ENCODE measurements around the gene ATOH8. TPM values are rescaled to one million over a fixed set of nuclear protein-coding genes. Genes with fewer than 3 reads are reported as not detected.
A peak's percentile ranks its signal among the peaks of the same experiment; 100 is the strongest.

The ATOH8 gene
- total and polyA plus RNA-seq, 2 donors (not counting 3 experiments of a cell fraction or from before 2014, with no cell fraction given) = 10.3 to 12.8 TPM

DNA sequence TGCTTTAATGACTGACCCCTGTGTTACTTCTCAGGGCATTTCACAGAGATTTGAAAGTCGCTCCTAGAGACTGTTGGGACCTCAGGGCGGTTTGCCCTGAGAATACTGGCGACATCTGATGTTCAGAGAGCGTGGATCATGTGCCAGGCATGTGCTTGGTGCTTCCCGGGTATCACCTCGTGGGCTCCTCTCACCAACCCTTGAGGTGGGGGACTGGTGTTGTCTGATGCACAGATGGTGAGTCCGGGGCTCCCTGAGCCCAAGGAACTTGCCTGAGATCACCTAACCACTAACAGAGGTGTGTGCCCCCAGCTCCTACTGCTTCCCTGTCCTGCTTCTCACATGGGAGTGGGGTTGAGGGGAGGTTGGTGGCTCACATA lies 16.2 kb downstream of the ATOH8 start:
- Histone ChIP-seq H3K4me3 (replicated peaks in 1 of 3; ENCODE audit: insufficient read depth in 1 of 3, low read depth in 1 of 3, low read length in 3 of 3) (no peak overlapping the region), H3K9me1 (replicated peaks; ENCODE audit: control insufficient read depth, extremely low read depth, insufficient read depth, low read length) (no peaks in the 10 kb centered on the region), H3K27me3 (ENCODE audit: control insufficient read depth in 2 of 2, insufficient read depth in 2 of 2, low read length in 2 of 2) (no peaks in the 10 kb centered on the region), H2AFZ (ENCODE audit: low read depth, low read length) (no peak overlapping the region), H3K9ac (replicated peaks; ENCODE audit: extremely low read depth, insufficient read depth, low read length) (no peak overlapping the region), H3K79me2 (ENCODE audit: control insufficient read depth, insufficient read depth, low read length) (no peaks in the 10 kb centered on the region), H3K36me3 (ENCODE audit: control insufficient read depth in 2 of 2, extremely low read depth in 1 of 2, insufficient read depth in 2 of 2, low read length in 2 of 2) (no peaks in the 10 kb centered on the region), H3K9me3 (replicated peaks; ENCODE audit: control insufficient read depth, insufficient read depth, low read length) (no peaks in the 10 kb centered on the region), H3K4me1 (ENCODE audit: control insufficient read depth, extremely low read depth, insufficient read depth, low read length) (peaks cover 60% of the 10 kb centered on the region), H3K4me2 (ENCODE audit: insufficient read depth, low read length) (no peak overlapping the region), H4K20me1 (replicated peaks; ENCODE audit: control insufficient read depth, extremely low read depth, insufficient read depth, low read length) (no peaks in the 10 kb centered on the region), H3K27ac (ENCODE audit: insufficient read depth, low read depth, low read length) (peak overlapping the region; percentile 5)
- FAIRE-seq (no peak), DNase-seq (ENCODE audit: low read depth, low spot score) (no peak)
- TF ChIP-seq FOS (IDR thresholded peaks at IDR 0.05; ENCODE audit: borderline replicate concordance, insufficient read depth, low read length) (no peak), JUN (IDR thresholded peaks at IDR 0.05; ENCODE audit: borderline replicate concordance, insufficient read depth, insufficient read length, low read depth) (no peak), MYC (IDR thresholded peaks at IDR 0.05; ENCODE audit: low read depth, low read length) (no peak), POLR2A (IDR thresholded peaks at IDR 0.05; ENCODE audit: low read depth, low read length) (no peak), GATA2 (IDR thresholded peaks at IDR 0.05; ENCODE audit: insufficient read depth, insufficient read length, low read depth, low read length) (no peak), EZH2 (IDR thresholded peaks at IDR 0.05; ENCODE audit: borderline replicate concordance, low read depth, low read length, severe bottlenecking) (no peak), POLR2AphosphoS5 (IDR thresholded peaks at IDR 0.05; ENCODE audit: insufficient read depth, low read depth, low read length) (no peak)
- TF ChIP-seq, protein P1, sequence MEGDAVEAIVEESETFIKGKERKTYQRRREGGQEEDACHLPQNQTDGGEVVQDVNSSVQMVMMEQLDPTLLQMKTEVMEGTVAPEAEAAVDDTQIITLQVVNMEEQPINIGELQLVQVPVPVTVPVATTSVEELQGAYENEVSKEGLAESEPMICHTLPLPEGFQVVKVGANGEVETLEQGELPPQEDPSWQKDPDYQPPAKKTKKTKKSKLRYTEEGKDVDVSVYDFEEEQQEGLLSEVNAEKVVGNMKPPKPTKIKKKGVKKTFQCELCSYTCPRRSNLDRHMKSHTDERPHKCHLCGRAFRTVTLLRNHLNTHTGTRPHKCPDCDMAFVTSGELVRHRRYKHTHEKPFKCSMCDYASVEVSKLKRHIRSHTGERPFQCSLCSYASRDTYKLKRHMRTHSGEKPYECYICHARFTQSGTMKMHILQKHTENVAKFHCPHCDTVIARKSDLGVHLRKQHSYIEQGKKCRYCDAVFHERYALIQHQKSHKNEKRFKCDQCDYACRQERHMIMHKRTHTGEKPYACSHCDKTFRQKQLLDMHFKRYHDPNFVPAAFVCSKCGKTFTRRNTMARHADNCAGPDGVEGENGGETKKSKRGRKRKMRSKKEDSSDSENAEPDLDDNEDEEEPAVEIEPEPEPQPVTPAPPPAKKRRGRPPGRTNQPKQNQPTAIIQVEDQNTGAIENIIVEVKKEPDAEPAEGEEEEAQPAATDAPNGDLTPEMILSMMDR (IDR thresholded peaks at IDR 0.05; ENCODE audit: extremely low read depth in 1 of 2, insufficient read depth in 1 of 2, low read depth in 1 of 2, low read length in 2 of 2) = no peak
- TF ChIP-seq, protein P2, sequence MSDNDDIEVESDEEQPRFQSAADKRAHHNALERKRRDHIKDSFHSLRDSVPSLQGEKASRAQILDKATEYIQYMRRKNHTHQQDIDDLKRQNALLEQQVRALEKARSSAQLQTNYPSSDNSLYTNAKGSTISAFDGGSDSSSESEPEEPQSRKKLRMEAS (IDR thresholded peaks at IDR 0.05; ENCODE audit: insufficient read depth, insufficient read length) = no peak
- dilution Hi-C loops (cut with MboI; ENCODE audit: extremely low pct_ligation_motif_present, low sequenced_read_pairs) = no loop called here
- no TSS peak for BruUV-seq (replicated peaks)
- intact Hi-C loops (cut with micrococcal nuclease) = no loop called here
- POLR2A ChIA-PET = no interaction called here
- CTCF ChIA-PET = interaction anchor here (0.6 to 9.0 kb wide), 8 partner anchors 9 to 44 kb away, joined by 3 to 106 read pairs (median 11); partner anchors contain the start of gene ATOH8

Data from endothelial cell of umbilical vein (primary cell).